ENCODE results near the gene THSD4. TPM values are rescaled to one million over a fixed set of nuclear protein-coding genes. Genes with fewer than 3 reads are reported as not detected.

THSD4 gene
- total and polyA plus RNA-seq, 2 donors (not counting 1 experiment from before 2014, with no cell fraction given): 43.1 to 95.5 TPM

DNA sequence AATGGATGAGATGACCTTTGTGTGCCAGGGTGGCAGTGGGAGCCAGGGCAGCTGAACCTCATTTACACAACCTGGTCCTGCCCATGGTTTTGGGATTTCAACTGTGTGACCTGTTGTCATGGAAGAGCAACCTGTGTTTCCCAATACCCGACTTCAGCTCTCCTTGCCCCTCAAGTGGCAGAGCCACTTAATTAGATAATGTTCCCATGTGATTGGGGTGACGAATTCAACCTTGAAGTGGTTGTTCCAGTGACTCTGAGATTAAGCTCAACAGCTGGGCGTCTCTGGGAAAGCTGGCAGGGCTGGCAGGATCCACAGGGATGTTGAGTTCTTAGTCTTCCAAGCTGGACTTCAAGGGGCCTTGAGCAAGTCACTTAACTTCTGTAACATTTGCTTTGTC, 71.0 kb downstream of the THSD4 start:
- no peaks in the 10 kb centered on the region for H4K20me1 ChIP-seq (ENCODE audit: control insufficient read depth, extremely low read depth, insufficient read depth, low read length)
- H3K4me3 ChIP-seq (replicated peaks in 1 of 4; ENCODE audit: control extremely low read depth in 1 of 4, insufficient read depth in 1 of 4, low read depth in 3 of 4, low read length in 4 of 4): no peak overlapping the region
- no peak overlapping the region for H3K27ac ChIP-seq (ENCODE audit: insufficient read depth, low read length)
- no peak overlapping the region for H3K4me2 ChIP-seq (ENCODE audit: extremely low read depth, insufficient read depth, low read length)
- no peaks in the 10 kb centered on the region for H3K27me3 ChIP-seq (ENCODE audit: control insufficient read depth, insufficient read depth, low read length)
- DNase-seq (ENCODE audit: low read depth in 2 of 2): no peak
- no peak overlapping the region for H2AFZ ChIP-seq (ENCODE audit: low read length)
- H3K9me3 ChIP-seq (ENCODE audit: control insufficient read depth, insufficient read depth, low read depth, low read length): no peaks in the 10 kb centered on the region
- TF ChIP-seq EZH2 (IDR thresholded peaks at IDR 0.05; ENCODE audit: low read length, missing control alignments): no peak
- TF ChIP-seq, protein P1, sequence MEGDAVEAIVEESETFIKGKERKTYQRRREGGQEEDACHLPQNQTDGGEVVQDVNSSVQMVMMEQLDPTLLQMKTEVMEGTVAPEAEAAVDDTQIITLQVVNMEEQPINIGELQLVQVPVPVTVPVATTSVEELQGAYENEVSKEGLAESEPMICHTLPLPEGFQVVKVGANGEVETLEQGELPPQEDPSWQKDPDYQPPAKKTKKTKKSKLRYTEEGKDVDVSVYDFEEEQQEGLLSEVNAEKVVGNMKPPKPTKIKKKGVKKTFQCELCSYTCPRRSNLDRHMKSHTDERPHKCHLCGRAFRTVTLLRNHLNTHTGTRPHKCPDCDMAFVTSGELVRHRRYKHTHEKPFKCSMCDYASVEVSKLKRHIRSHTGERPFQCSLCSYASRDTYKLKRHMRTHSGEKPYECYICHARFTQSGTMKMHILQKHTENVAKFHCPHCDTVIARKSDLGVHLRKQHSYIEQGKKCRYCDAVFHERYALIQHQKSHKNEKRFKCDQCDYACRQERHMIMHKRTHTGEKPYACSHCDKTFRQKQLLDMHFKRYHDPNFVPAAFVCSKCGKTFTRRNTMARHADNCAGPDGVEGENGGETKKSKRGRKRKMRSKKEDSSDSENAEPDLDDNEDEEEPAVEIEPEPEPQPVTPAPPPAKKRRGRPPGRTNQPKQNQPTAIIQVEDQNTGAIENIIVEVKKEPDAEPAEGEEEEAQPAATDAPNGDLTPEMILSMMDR (conservative IDR thresholded peaks at IDR 0.05 in 1 of 2, IDR thresholded peaks at IDR 0.05 in 1 of 2; ENCODE audit: low read depth in 1 of 2, low read length in 2 of 2): no peak
- no peaks in the 10 kb centered on the region for H3K79me2 ChIP-seq (ENCODE audit: control insufficient read depth, insufficient read depth, low read length)
- peaks cover 1% of the 10 kb centered on the region for H3K36me3 ChIP-seq (ENCODE audit: control insufficient read depth, insufficient read depth, low read length)
- H3K9ac ChIP-seq (ENCODE audit: insufficient read depth, low read length): no peak overlapping the region
- H3K4me1 ChIP-seq (ENCODE audit: control insufficient read depth, extremely low read depth, insufficient read depth, low read length): no peaks in the 10 kb centered on the region

- Histone ChIP-seq H3K4me1 (ENCODE audit: control insufficient read depth, extremely low read depth, insufficient read depth, low read length) (no peaks in the 10 kb centered on the region), H3K79me2 (ENCODE audit: control insufficient read depth, insufficient read depth, low read length) (no peaks in the 10 kb centered on the region), H3K4me2 (ENCODE audit: extremely low read depth, insufficient read depth, low read length) (no peak overlapping the region), H3K9me3 (ENCODE audit: control insufficient read depth, insufficient read depth, low read depth, low read length) (no peaks in the 10 kb centered on the region), H3K27me3 (ENCODE audit: control insufficient read depth, insufficient read depth, low read length) (no peaks in the 10 kb centered on the region), H3K9ac (ENCODE audit: insufficient read depth, low read length) (no peak overlapping the region), H2AFZ (ENCODE audit: low read length) (no peak overlapping the region), H3K27ac (ENCODE audit: insufficient read depth, low read length) (no peak overlapping the region), H3K4me3 (replicated peaks in 1 of 4; ENCODE audit: control extremely low read depth in 1 of 4, insufficient read depth in 1 of 4, low read depth in 3 of 4, low read length in 4 of 4) (no peak overlapping the region), H4K20me1 (ENCODE audit: control insufficient read depth, extremely low read depth, insufficient read depth, low read length) (no peaks in the 10 kb centered on the region), H3K36me3 (ENCODE audit: control insufficient read depth, insufficient read depth, low read length) (peaks cover 1% of the 10 kb centered on the region)
- no peak for DNase-seq (ENCODE audit: low read depth in 2 of 2)
- no peak for TF ChIP-seq EZH2 (IDR thresholded peaks at IDR 0.05; ENCODE audit: low read length, missing control alignments)
- TF ChIP-seq, protein P1 (conservative IDR thresholded peaks at IDR 0.05 in 1 of 2, IDR thresholded peaks at IDR 0.05 in 1 of 2; ENCODE audit: low read depth in 1 of 2, low read length in 2 of 2): no peak
Measured at GRCh38 chr15:71187078-71187477, 71.8 kb downstream of the THSD4 start.

DNA sequence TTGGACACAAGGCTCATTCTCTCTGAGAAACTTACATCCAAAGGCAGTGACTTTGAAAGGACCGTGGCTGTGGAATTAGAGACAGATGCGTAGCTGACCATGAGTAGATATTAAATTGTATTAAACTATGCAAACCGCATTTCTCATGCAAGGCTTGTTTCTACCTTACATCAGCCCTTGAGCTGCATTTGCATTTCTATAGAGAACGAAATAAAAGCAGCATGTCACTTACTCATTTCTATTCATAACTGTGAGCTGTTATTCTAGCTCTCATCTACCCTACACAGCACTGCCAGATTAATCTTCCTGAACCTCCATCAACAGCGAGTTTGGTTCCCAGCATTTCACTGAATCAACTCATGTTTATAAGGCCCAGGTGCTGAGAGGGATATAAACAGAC, 72.3 kb downstream of the THSD4 start:
- Histone ChIP-seq H3K79me2 (ENCODE audit: control insufficient read depth, insufficient read depth, low read length) (no peaks in the 10 kb centered on the region), H3K36me3 (ENCODE audit: control insufficient read depth, insufficient read depth, low read length) (peaks cover 1% of the 10 kb centered on the region), H3K9ac (ENCODE audit: insufficient read depth, low read length) (no peak overlapping the region), H4K20me1 (ENCODE audit: control insufficient read depth, extremely low read depth, insufficient read depth, low read length) (no peaks in the 10 kb centered on the region), H3K9me3 (ENCODE audit: control insufficient read depth, insufficient read depth, low read depth, low read length) (no peaks in the 10 kb centered on the region), H3K27ac (ENCODE audit: insufficient read depth, low read length) (no peak overlapping the region), H3K4me2 (ENCODE audit: extremely low read depth, insufficient read depth, low read length) (no peak overlapping the region), H3K4me1 (ENCODE audit: control insufficient read depth, extremely low read depth, insufficient read depth, low read length) (no peaks in the 10 kb centered on the region), H3K27me3 (ENCODE audit: control insufficient read depth, insufficient read depth, low read length) (no peaks in the 10 kb centered on the region), H2AFZ (ENCODE audit: low read length) (no peak overlapping the region), H3K4me3 (replicated peaks in 1 of 4; ENCODE audit: control extremely low read depth in 1 of 4, insufficient read depth in 1 of 4, low read depth in 3 of 4, low read length in 4 of 4) (no peak overlapping the region)
- TF ChIP-seq, protein P1 (conservative IDR thresholded peaks at IDR 0.05 in 1 of 2, IDR thresholded peaks at IDR 0.05 in 1 of 2; ENCODE audit: low read depth in 1 of 2, low read length in 2 of 2): no peak
- TF ChIP-seq EZH2 (IDR thresholded peaks at IDR 0.05; ENCODE audit: low read length, missing control alignments): no peak
- peak in 1 of 2 donors; percentile 17 for DNase-seq (ENCODE audit: low read depth in 2 of 2)

All from fibroblast of lung (primary cell).